ENCODE measurements around the gene DIDO1.
"Not testable (repeated sequence)": the region's sequence is repeated elsewhere in the genome, so short reads cannot be mapped to it uniquely, and the experiment has no call there.

Gene DIDO1

GRCh38 chr20:62961799-62962198 is 35.5 kb upstream of the DIDO1 start:
- Histone ChIP-seq H3K4me1 (ENCODE audit: control insufficient read depth, insufficient read depth, low read length) (peaks cover 9% of the 10 kb centered on the region; the same call in 1 of the 2 replicates), H3K27me3 (ENCODE audit: control insufficient read depth, insufficient read depth, low read length) (no peaks in the 10 kb centered on the region), H3K27ac (ENCODE audit: low read depth, low read length) (no peak overlapping the region), H3K36me3 (ENCODE audit: control insufficient read depth, insufficient read depth, low read length) (peaks cover 57% of the 10 kb centered on the region), H3K9ac (ENCODE audit: low read length) (peak overlapping the region; percentile 6), H3K9me3 (ENCODE audit: control insufficient read depth, insufficient read depth, low read depth, low read length) (no peaks in the 10 kb centered on the region), H3K4me3 (ENCODE audit: low read depth, low read length) (no peak overlapping the region)

- H3K9ac ChIP-seq (ENCODE audit: low read length) = peak overlapping the region; percentile 6
- H3K27ac ChIP-seq (ENCODE audit: low read depth, low read length) = no peak overlapping the region
- peaks cover 57% of the 10 kb centered on the region for H3K36me3 ChIP-seq (ENCODE audit: control insufficient read depth, insufficient read depth, low read length)
Observed at GRCh38 chr20:62961310-62961783, 35.0 kb upstream of the DIDO1 start.

DNA sequence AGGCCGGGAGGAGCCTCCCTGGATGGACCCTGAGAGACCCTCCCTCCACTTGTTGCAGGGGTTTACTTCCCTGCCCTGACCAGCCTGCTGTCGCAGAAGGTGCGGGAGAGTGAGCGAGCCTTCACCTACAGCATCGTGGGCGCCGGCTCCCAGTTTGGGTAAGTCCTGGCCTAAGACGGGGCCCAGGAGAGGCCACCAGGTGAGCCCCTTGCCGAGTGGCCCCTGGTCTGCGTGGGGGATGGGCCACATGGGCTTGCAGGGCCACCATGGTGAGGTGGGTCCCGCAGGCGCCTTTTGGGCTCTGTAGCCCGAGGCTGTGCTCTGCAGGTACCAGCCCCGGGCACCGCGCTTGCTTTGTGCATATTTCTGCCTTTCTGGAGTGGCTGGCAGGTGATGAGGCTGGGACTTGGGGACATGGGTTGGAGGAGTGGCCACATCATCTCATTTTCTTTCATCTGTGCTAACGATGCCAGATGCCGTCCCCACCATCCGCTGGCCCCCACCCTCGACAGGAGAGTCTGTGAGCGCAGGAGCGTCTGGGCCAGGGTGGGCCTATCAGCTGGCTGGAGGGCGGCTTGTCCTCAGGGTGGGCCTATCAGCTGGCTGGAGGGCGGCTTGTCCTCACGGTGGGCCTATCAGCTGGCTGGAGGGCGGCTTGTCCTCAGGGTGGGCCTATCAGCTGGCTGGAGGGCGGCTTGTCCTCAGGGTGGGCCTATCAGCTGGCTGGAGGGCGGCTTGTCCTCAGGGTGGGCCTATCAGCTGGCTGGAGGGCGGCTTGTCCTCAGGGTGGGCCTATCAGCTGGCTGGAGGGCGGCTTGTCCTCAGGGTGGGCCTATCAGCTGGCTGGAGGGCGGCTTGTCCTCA is 34.4 kb upstream of the DIDO1 start:
- peaks cover 56% of the 10 kb centered on the region for H3K36me3 ChIP-seq (ENCODE audit: control insufficient read depth, insufficient read depth, low read length)
- not testable (repeated sequence) for H3K4me3 ChIP-seq (ENCODE audit: low read depth, low read length); H3K9me3 ChIP-seq (ENCODE audit: control insufficient read depth, insufficient read depth, low read depth, low read length); H3K9ac ChIP-seq (ENCODE audit: low read length); H3K27me3 ChIP-seq (ENCODE audit: control insufficient read depth, insufficient read depth, low read length); H3K27ac ChIP-seq (ENCODE audit: low read depth, low read length)
- H3K4me1 ChIP-seq (ENCODE audit: control insufficient read depth, insufficient read depth, low read length) = peaks cover 15% of the 10 kb centered on the region

More at GRCh38 chr20:62961310-62961783, 35.0 kb upstream of the DIDO1 start:
- H3K4me1 ChIP-seq (ENCODE audit: control insufficient read depth, insufficient read depth, low read length) = peaks cover 9% of the 10 kb centered on the region; the same call in 1 of the 2 replicates
- peak overlapping the region; percentile 9; the same call in 1 of the 2 replicates for H3K4me3 ChIP-seq (ENCODE audit: low read depth, low read length)
- no peaks in the 10 kb centered on the region for H3K9me3 ChIP-seq (ENCODE audit: control insufficient read depth, insufficient read depth, low read depth, low read length)
- H3K27me3 ChIP-seq (ENCODE audit: control insufficient read depth, insufficient read depth, low read length) = no peaks in the 10 kb centered on the region

DNA sequence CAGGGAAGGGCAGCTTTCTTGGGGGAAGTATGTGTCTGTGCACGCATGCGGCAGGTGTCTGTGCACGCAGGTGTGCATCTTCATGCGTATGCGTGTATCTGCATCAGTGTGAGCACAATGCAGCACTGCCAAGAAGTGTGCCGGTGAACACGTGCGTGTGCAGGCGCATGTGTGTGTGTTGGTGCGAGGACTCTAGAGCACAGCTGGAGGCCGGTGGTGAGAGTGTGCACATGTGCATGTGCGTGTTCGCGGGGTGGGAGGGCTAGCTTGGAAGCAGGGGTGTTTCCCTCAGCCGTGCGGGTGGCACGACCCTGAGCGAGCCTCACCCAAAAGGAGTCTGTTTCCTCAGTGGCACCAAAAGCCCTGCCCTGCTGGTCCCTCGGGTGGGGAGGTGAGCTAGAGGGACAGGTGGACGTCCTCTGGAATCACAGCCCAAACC is 33.7 kb upstream of the DIDO1 start:
- H3K27ac ChIP-seq (ENCODE audit: low read depth, low read length) = no peak overlapping the region
- H3K4me3 ChIP-seq (ENCODE audit: low read depth, low read length) = no peak overlapping the region
- no peaks in the 10 kb centered on the region for H3K27me3 ChIP-seq (ENCODE audit: control insufficient read depth, insufficient read depth, low read length)
- H3K9me3 ChIP-seq (ENCODE audit: control insufficient read depth, insufficient read depth, low read depth, low read length) = no peaks in the 10 kb centered on the region
- H3K36me3 ChIP-seq (ENCODE audit: control insufficient read depth, insufficient read depth, low read length) = peaks cover 51% of the 10 kb centered on the region
- peaks cover 18% of the 10 kb centered on the region for H3K4me1 ChIP-seq (ENCODE audit: control insufficient read depth, insufficient read depth, low read length)
- no peak overlapping the region for H3K9ac ChIP-seq (ENCODE audit: low read length)

- H3K27me3 ChIP-seq (ENCODE audit: control insufficient read depth, insufficient read depth, low read length) = no peaks in the 10 kb centered on the region
- no peaks in the 10 kb centered on the region for H3K9me3 ChIP-seq (ENCODE audit: control insufficient read depth, insufficient read depth, low read depth, low read length)
- H3K36me3 ChIP-seq (ENCODE audit: control insufficient read depth, insufficient read depth, low read length) = peaks cover 45% of the 10 kb centered on the region
- no peak overlapping the region for H3K27ac ChIP-seq (ENCODE audit: low read depth, low read length)
- H3K4me1 ChIP-seq (ENCODE audit: control insufficient read depth, insufficient read depth, low read length) = peaks cover 21% of the 10 kb centered on the region
- no peak overlapping the region for H3K9ac ChIP-seq (ENCODE audit: low read length)
- no peak overlapping the region for H3K4me3 ChIP-seq (ENCODE audit: low read depth, low read length)
Observed at GRCh38 chr20:62959101-62959971, 33.0 kb upstream of the DIDO1 start.

GRCh38 chr20:62958388-62959100 is 32.2 kb upstream of the DIDO1 start:
- Histone ChIP-seq H3K27ac (ENCODE audit: low read depth, low read length) (no peak overlapping the region), H3K36me3 (ENCODE audit: control insufficient read depth, insufficient read depth, low read length) (peaks cover 38% of the 10 kb centered on the region), H3K27me3 (ENCODE audit: control insufficient read depth, insufficient read depth, low read length) (no peaks in the 10 kb centered on the region), H3K9ac (ENCODE audit: low read length) (no peak overlapping the region), H3K4me3 (ENCODE audit: low read depth, low read length) (no peak overlapping the region), H3K9me3 (ENCODE audit: control insufficient read depth, insufficient read depth, low read depth, low read length) (no peaks in the 10 kb centered on the region), H3K4me1 (ENCODE audit: control insufficient read depth, insufficient read depth, low read length) (peaks cover 28% of the 10 kb centered on the region)

- H3K4me1 ChIP-seq (ENCODE audit: control insufficient read depth, insufficient read depth, low read length) = peaks cover 34% of the 10 kb centered on the region
- H3K36me3 ChIP-seq (ENCODE audit: control insufficient read depth, insufficient read depth, low read length) = peaks cover 29% of the 10 kb centered on the region
- no peak overlapping the region for H3K4me3 ChIP-seq (ENCODE audit: low read depth, low read length)
- H3K9ac ChIP-seq (ENCODE audit: low read length) = no peak overlapping the region
- H3K27ac ChIP-seq (ENCODE audit: low read depth, low read length) = no peak overlapping the region
- H3K9me3 ChIP-seq (ENCODE audit: control insufficient read depth, insufficient read depth, low read depth, low read length) = no peaks in the 10 kb centered on the region
- H3K27me3 ChIP-seq (ENCODE audit: control insufficient read depth, insufficient read depth, low read length) = no peaks in the 10 kb centered on the region
Observed at GRCh38 chr20:62957136-62958117, 31.1 kb upstream of the DIDO1 start.

- H3K4me1 ChIP-seq (ENCODE audit: control insufficient read depth, insufficient read depth, low read length) = peaks cover 36% of the 10 kb centered on the region
- H3K9ac ChIP-seq (ENCODE audit: low read length) = no peak overlapping the region
- peaks cover 24% of the 10 kb centered on the region for H3K36me3 ChIP-seq (ENCODE audit: control insufficient read depth, insufficient read depth, low read length)
- H3K27ac ChIP-seq (ENCODE audit: low read depth, low read length) = no peak overlapping the region
- no peaks in the 10 kb centered on the region for H3K9me3 ChIP-seq (ENCODE audit: control insufficient read depth, insufficient read depth, low read depth, low read length)
- H3K27me3 ChIP-seq (ENCODE audit: control insufficient read depth, insufficient read depth, low read length) = no peaks in the 10 kb centered on the region
- no peak overlapping the region for H3K4me3 ChIP-seq (ENCODE audit: low read depth, low read length)
Observed at GRCh38 chr20:62956387-62957135, 30.3 kb upstream of the DIDO1 start.

GRCh38 chr20:62955519-62956386 is 29.4 kb upstream of the DIDO1 start:
- H3K4me1 ChIP-seq (ENCODE audit: control insufficient read depth, insufficient read depth, low read length) = peaks cover 34% of the 10 kb centered on the region
- no peaks in the 10 kb centered on the region for H3K9me3 ChIP-seq (ENCODE audit: control insufficient read depth, insufficient read depth, low read depth, low read length)
- H3K4me3 ChIP-seq (ENCODE audit: low read depth, low read length) = no peak overlapping the region
- H3K27ac ChIP-seq (ENCODE audit: low read depth, low read length) = no peak overlapping the region
- H3K27me3 ChIP-seq (ENCODE audit: control insufficient read depth, insufficient read depth, low read length) = no peaks in the 10 kb centered on the region
- no peak overlapping the region for H3K9ac ChIP-seq (ENCODE audit: low read length)
- H3K36me3 ChIP-seq (ENCODE audit: control insufficient read depth, insufficient read depth, low read length) = peaks cover 30% of the 10 kb centered on the region
